Smooth muscle cell (in vitro differentiated cells): ENCODE measurements around the gene CFAP70. TPM values are rescaled to one million over a fixed set of nuclear protein-coding genes. Genes with fewer than 3 reads are reported as not detected.

Experiments used
- DNase-seq: peaks from one replicate; lab custom pipeline; 2025; ENCODE audit not compliant: unreplicated experiment; lab: John Stamatoyannopoulos, UW
- H2AFZ ChIP-seq: fragments of 200-600 bp; sonication (generic); 2 replicates; pipeline ENCODE4 v1.6.0; 2016; ENCODE audit warnings: antibody characterized with exemption, low read depth, mild to moderate bottlenecking
- H3F3A ChIP-seq: fragments of 200-600 bp; sonication (generic); 2 replicates; pipeline ENCODE4 v1.6.0; 2017; ENCODE audit warnings: antibody characterized with exemption, low read depth
- H3K27ac ChIP-seq: fragments of 200-600 bp; sonication (generic); 2 replicates; pipeline ENCODE4 v1.5.1; 2016; ENCODE audit warnings: low read depth, mild to moderate bottlenecking
- H3K27me3 ChIP-seq: fragments of 200-600 bp; sonication (generic); 2 replicates; pipeline ENCODE4 v1.6.1; 2016; ENCODE audit warnings: low read depth, mild to moderate bottlenecking
- H3K36me3 ChIP-seq: fragments of 200-600 bp; sonication (generic); 2 replicates; pipeline ENCODE4 v1.5.1; 2016; ENCODE audit warnings: low read depth
- H3K4me1 ChIP-seq: fragments of 200-600 bp; sonication (generic); 2 replicates; pipeline ENCODE4 v1.5.1; 2016; ENCODE audit warnings: low read depth
- H3K4me2 ChIP-seq: fragments of 200-600 bp; sonication (generic); 2 replicates; pipeline ENCODE4 v1.6.0; 2016; ENCODE audit warnings: mild to moderate bottlenecking
- H3K4me3 ChIP-seq: fragments of 200-600 bp; sonication (generic); 2 replicates; pipeline ENCODE4 v1.5.1; 2016; ENCODE audit warnings: mild to moderate bottlenecking
- H3K79me2 ChIP-seq: fragments of 200-600 bp; sonication (generic); 2 replicates; pipeline ENCODE4 v1.6.0; 2016; ENCODE audit warnings: low read depth, mild to moderate bottlenecking
- H3K9ac ChIP-seq: fragments of 200-600 bp; sonication (generic); 2 replicates; pipeline ENCODE4 v1.6.0; 2016; ENCODE audit warnings: low read depth
- H3K9me3 ChIP-seq: fragments of 200-600 bp; sonication (generic); replicated peaks from 2 replicates; pipeline ENCODE4 v1.5.1; 2016; ENCODE audit warnings: low read depth
- H4K20me1 ChIP-seq: fragments of 200-600 bp; sonication (generic); 2 replicates; pipeline ENCODE4 v1.6.0; 2016; ENCODE audit warnings: low read depth
- CTCF ChIP-seq: fragments of 200-600 bp; sonication (generic); IDR thresholded peaks from 2 replicates; pipeline ENCODE4 v1.5.1; 2017; ENCODE audit warnings: borderline replicate concordance, mild to moderate bottlenecking, antibody characterized with exemption; ENCODE audit not compliant: insufficient read depth, poor library complexity, severe bottlenecking
- WGBS: methylation state at CpG from one replicate; pipeline ENCODE4 v1.1.7; 2016; ENCODE audit warnings: low lambda C conversion rate; 5-methylcytosine and 5-hydroxymethylcytosine counted together
- polyA plus RNA-seq: library from polyadenylated mRNA; unstranded; fragments of >200 nt; fragmentation: Nextera tagmentation; extraction: Ambion mirVana; gene quantifications from 2 replicates; pipeline ENCODE4 v1.2.1, GENCODE V29; 2016
- total RNA-seq: library from RNA; depleted of rRNA; stranded (reverse); fragments of >200 nt; gene quantifications from 2 replicates; pipeline ENCODE4 v1.2.3, GENCODE V29; 2014

CFAP70 gene
- total and polyA plus RNA-seq, 2 experiments from 2014 or later = 0.08 to 0.22 TPM

- TF ChIP-seq CTCF = no peak
- Histone ChIP-seq H3K4me3 (no peak overlapping the region), H3F3A (no peaks in the 10 kb centered on the region), H4K20me1 (no peaks in the 10 kb centered on the region), H3K4me2 (no peak overlapping the region), H3K27ac (no peak overlapping the region), H3K4me1 (no peaks in the 10 kb centered on the region), H3K36me3 (peaks cover 6% of the 10 kb centered on the region), H2AFZ (no peak overlapping the region), H3K27me3 (no peaks in the 10 kb centered on the region), H3K79me2 (no peaks in the 10 kb centered on the region), H3K9me3 (no peaks in the 10 kb centered on the region), H3K9ac (no peak overlapping the region)
- DNase-seq = no peak
- 92% methylated on average over 2 of the region's 2 CpGs for WGBS
Measured at GRCh38 chr10:73217628-73218027, 141.0 kb downstream of the CFAP70 start.

- no peak overlapping the region for H2AFZ ChIP-seq
- 100% methylated on average over 1 of the region's 1 CpG for WGBS
- no peak overlapping the region for H3K27ac ChIP-seq
- no peak for DNase-seq
- H3K79me2 ChIP-seq = no peaks in the 10 kb centered on the region
- H3K36me3 ChIP-seq = peaks cover 6% of the 10 kb centered on the region
- TF ChIP-seq CTCF = no peak
- H3K4me1 ChIP-seq = no peaks in the 10 kb centered on the region
- no peak overlapping the region for H3K9ac ChIP-seq
- H3F3A ChIP-seq = no peaks in the 10 kb centered on the region
- H3K9me3 ChIP-seq = no peaks in the 10 kb centered on the region
- H3K27me3 ChIP-seq = no peaks in the 10 kb centered on the region
- no peak overlapping the region for H3K4me3 ChIP-seq
- H3K4me2 ChIP-seq = no peak overlapping the region
- no peaks in the 10 kb centered on the region for H4K20me1 ChIP-seq
Measured at GRCh38 chr10:73215749-73216148, 142.9 kb downstream of the CFAP70 start.

- DNase-seq = no peak
- Histone ChIP-seq H3K4me1 (no peaks in the 10 kb centered on the region), H3K27me3 (no peaks in the 10 kb centered on the region), H3K27ac (no peak overlapping the region), H2AFZ (no peak overlapping the region), H3K79me2 (no peaks in the 10 kb centered on the region), H3K36me3 (peaks cover 3% of the 10 kb centered on the region), H3F3A (no peaks in the 10 kb centered on the region), H3K9me3 (no peaks in the 10 kb centered on the region), H4K20me1 (no peaks in the 10 kb centered on the region), H3K4me3 (no peak overlapping the region), H3K9ac (no peak overlapping the region), H3K4me2 (no peak overlapping the region)
- no peak for TF ChIP-seq CTCF
- 97% methylated on average over 4 of the region's 4 CpGs for WGBS
Measured at GRCh38 chr10:73211106-73211811, 147.4 kb downstream of the CFAP70 start.
